ENCODE results near the gene LY6G6F. TPM values are rescaled to one million over a fixed set of nuclear protein-coding genes. Genes with fewer than 3 reads are reported as not detected.
A peak's percentile ranks its signal among the peaks of the same experiment; 100 is the strongest.

LY6G6F gene
- total RNA-seq, 1 experiment from 2014 or later, result not detected

- H3K4me1 ChIP-seq (ENCODE audit: insufficient read depth, low read length, poor library complexity, severe bottlenecking), result peaks cover 43% of the 10 kb centered on the region
- intact Hi-C loops (cut with micrococcal nuclease; ENCODE audit: unreplicated experiment), result loop anchor here (5.0 to 10.0 kb wide), 2 partner anchors 56 to 191 kb away; partner anchors contain the start of genes ATP6V1G2, DDX39B and NFKBIL1
- DNase-seq (ENCODE audit: low spot score), result peak; percentile 93
- peaks cover 32% of the 10 kb centered on the region for H3K36me3 ChIP-seq (ENCODE audit: insufficient read depth, low read length, poor library complexity, severe bottlenecking)
- peak within 1 kb of the TSS; percentile 95 for H3K27ac ChIP-seq (ENCODE audit: low read depth, low read length, poor library complexity, severe bottlenecking)
- TF ChIP-seq EZH2 (IDR thresholded peaks at IDR 0.05; ENCODE audit: borderline replicate concordance, low read depth, low read length, poor library complexity, severe bottlenecking) (no peak), CTCF (conservative IDR thresholded peaks at IDR 0.05; ENCODE audit: low read depth, low read length) (no peak)
- no peaks in the 10 kb centered on the region for H3K27me3 ChIP-seq (replicated peaks; ENCODE audit: insufficient read depth, low read depth, low read length, poor library complexity)
- peak within 1 kb of the TSS; percentile 77 for H3K4me3 ChIP-seq (ENCODE audit: low read depth, low read length, poor library complexity, severe bottlenecking)
- H3K9me3 ChIP-seq (ENCODE audit: low read depth, low read length, poor library complexity, severe bottlenecking), result no peaks in the 10 kb centered on the region
- CTCF ChIA-PET, result interaction anchor here (1.5 kb wide), 1 partner anchor 55 kb away, joined by 4 read pairs; no protein-coding TSS in a partner anchor
- POLR2A ChIA-PET (ENCODE audit: low non-redundant PET), result interaction anchor here (0.5 to 0.7 kb wide), 2 partner anchors 91 to 1053 kb away, joined by 3 read pairs; partner anchors contain the start of gene HSPA1B
- BruUV-seq (replicated peaks), result TSS peak; percentile 52
Observed at GRCh38 chr6:31736021-31736767, 29.5 kb downstream of the LY6G6F start, which contains the start of gene CLIC1. Gene CLIC1 (minus strand): TSS chr6:31736530. CDS start chr6:31736300, 230 bp downstream.

GRCh38 chr6:31736768-31737314 lies 30.2 kb downstream of the LY6G6F start:
- POLR2A ChIA-PET (ENCODE audit: low non-redundant PET), result interaction anchor here (0.5 to 0.7 kb wide), 2 partner anchors 91 to 1053 kb away, joined by 3 read pairs; partner anchors contain the start of gene HSPA1B
- H3K27ac ChIP-seq (ENCODE audit: low read depth, low read length, poor library complexity, severe bottlenecking), result peak overlapping the region; percentile 95
- no peaks in the 10 kb centered on the region for H3K9me3 ChIP-seq (ENCODE audit: low read depth, low read length, poor library complexity, severe bottlenecking)
- no peak for TF ChIP-seq CTCF (conservative IDR thresholded peaks at IDR 0.05; ENCODE audit: low read depth, low read length)
- no peak for TF ChIP-seq EZH2 (IDR thresholded peaks at IDR 0.05; ENCODE audit: borderline replicate concordance, low read depth, low read length, poor library complexity, severe bottlenecking)
- BruUV-seq (replicated peaks), result no TSS peak
- intact Hi-C loops (cut with micrococcal nuclease; ENCODE audit: unreplicated experiment), result loop anchor here (1.0 to 10.0 kb wide), 3 partner anchors 55 to 192 kb away; partner anchors contain the start of genes ATP6V1G2, DDX39B and NFKBIL1
- H3K4me3 ChIP-seq (ENCODE audit: low read depth, low read length, poor library complexity, severe bottlenecking), result peak overlapping the region; percentile 77
- peaks cover 43% of the 10 kb centered on the region for H3K4me1 ChIP-seq (ENCODE audit: insufficient read depth, low read length, poor library complexity, severe bottlenecking)
- DNase-seq (ENCODE audit: low spot score), result no peak
- H3K36me3 ChIP-seq (ENCODE audit: insufficient read depth, low read length, poor library complexity, severe bottlenecking), result peaks cover 33% of the 10 kb centered on the region
- CTCF ChIA-PET, result interaction anchor here (1.5 kb wide), 1 partner anchor 54 kb away, joined by 4 read pairs; no protein-coding TSS in a partner anchor
- H3K27me3 ChIP-seq (replicated peaks; ENCODE audit: insufficient read depth, low read depth, low read length, poor library complexity), result no peaks in the 10 kb centered on the region

DNA sequence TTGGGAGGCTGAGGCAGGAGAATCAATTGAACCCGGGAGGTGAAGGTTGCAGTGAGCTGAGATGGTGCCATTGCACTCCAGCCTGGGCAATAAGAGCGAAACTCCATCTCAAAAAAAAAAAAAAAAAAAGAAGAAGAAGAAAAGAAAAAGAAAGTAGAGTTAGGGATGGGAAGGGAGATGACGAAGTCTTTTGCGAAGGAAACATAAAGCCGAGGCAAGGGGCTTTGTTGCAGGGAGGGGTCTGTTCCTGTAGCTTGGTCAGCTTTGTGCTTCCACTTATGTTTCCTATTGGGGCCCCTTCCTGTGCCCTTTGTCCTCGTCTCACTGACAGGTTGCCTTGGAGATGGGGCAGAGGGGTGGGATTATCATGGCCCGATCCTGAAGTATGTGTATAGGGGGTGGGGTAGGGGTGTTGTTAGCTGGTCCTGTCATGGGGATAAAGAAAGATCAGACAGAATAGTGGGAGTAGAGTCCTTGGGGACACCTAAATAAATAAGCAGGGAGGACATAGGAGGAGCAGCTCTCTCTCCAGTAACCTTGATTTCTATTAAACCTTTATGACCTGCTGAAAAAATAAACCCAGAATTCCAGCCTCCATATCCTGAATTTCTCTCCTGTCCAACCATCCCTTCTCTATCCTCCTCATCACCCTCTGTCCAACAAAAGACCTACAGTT lies 30.8 kb downstream of the LY6G6F start:
- Histone ChIP-seq H3K4me3 (ENCODE audit: low read depth, low read length, poor library complexity, severe bottlenecking) (peak overlapping the region; percentile 12), H3K27me3 (replicated peaks; ENCODE audit: insufficient read depth, low read depth, low read length, poor library complexity) (no peaks in the 10 kb centered on the region), H3K9me3 (ENCODE audit: low read depth, low read length, poor library complexity, severe bottlenecking) (no peaks in the 10 kb centered on the region), H3K36me3 (ENCODE audit: insufficient read depth, low read length, poor library complexity, severe bottlenecking) (peaks cover 33% of the 10 kb centered on the region), H3K4me1 (ENCODE audit: insufficient read depth, low read length, poor library complexity, severe bottlenecking) (peaks cover 43% of the 10 kb centered on the region), H3K27ac (ENCODE audit: low read depth, low read length, poor library complexity, severe bottlenecking) (peak overlapping the region; percentile 95)
- CTCF ChIA-PET, result no interaction called here
- BruUV-seq (replicated peaks), result no TSS peak
- TF ChIP-seq EZH2 (IDR thresholded peaks at IDR 0.05; ENCODE audit: borderline replicate concordance, low read depth, low read length, poor library complexity, severe bottlenecking) (no peak), CTCF (conservative IDR thresholded peaks at IDR 0.05; ENCODE audit: low read depth, low read length) (no peak)
- DNase-seq (ENCODE audit: low spot score), result peak; percentile 40
- intact Hi-C loops (cut with micrococcal nuclease; ENCODE audit: unreplicated experiment), result loop anchor here (1.0 to 10.0 kb wide), 3 partner anchors 55 to 193 kb away; partner anchors contain the start of genes ATP6V1G2, DDX39B and NFKBIL1
- POLR2A ChIA-PET (ENCODE audit: low non-redundant PET), result no interaction called here

Data from A673 (cell line).